Fibroblast of skin of right biceps (primary cell): ENCODE measurements around the gene LENEP.

Experiments
- DNase-seq: peaks from one replicate; pipeline ENCODE4 v3.0.0-alpha.2; 2013

Gene LENEP

GRCh38 chr1:155033524-155033923 is 40.1 kb downstream of the LENEP start, which contains the start of the genes DCST1 and DCST2:
Gene DCST1, plus strand, starts transcription at chr1:155033824. Its CDS starts 213 bp downstream, at chr1:155034037.
Gene DCST2, minus strand, starts transcription at chr1:155033781. Its CDS starts 80 bp downstream, at chr1:155033701.
- no peak for DNase-seq

- DNase-seq: no peak
Observed at GRCh38 chr1:155034318-155035208, 41.2 kb downstream of the LENEP start.

GRCh38 chr1:155035936-155036335 is 42.5 kb downstream of the LENEP start:
- DNase-seq: no peak

GRCh38 chr1:155037043-155037442 is 43.7 kb downstream of the LENEP start:
- DNase-seq: no peak

GRCh38 chr1:155037851-155038441 is 44.6 kb downstream of the LENEP start:
- DNase-seq: no peak

- no peak for DNase-seq
Observed at GRCh38 chr1:155038602-155039307, 45.4 kb downstream of the LENEP start.

GRCh38 chr1:155039308-155039669 is 45.9 kb downstream of the LENEP start:
- no peak for DNase-seq

- no peak for DNase-seq
Observed at GRCh38 chr1:155040358-155041093, 47.1 kb downstream of the LENEP start.

GRCh38 chr1:155042789-155043188 is 49.4 kb downstream of the LENEP start:
- DNase-seq: no peak

- no peak for DNase-seq
Observed at GRCh38 chr1:155043301-155043702, 49.9 kb downstream of the LENEP start.

GRCh38 chr1:155043793-155044192 is 50.4 kb downstream of the LENEP start:
- no peak for DNase-seq
